A172 (cell line): ENCODE results near the gene RADIL. TPM values are rescaled to one million over a fixed set of nuclear protein-coding genes. Genes with fewer than 3 reads are reported as not detected.
"Not testable (repeated sequence)": the region's sequence is repeated elsewhere in the genome, so short reads cannot be mapped to it uniquely, and the experiment has no call there.

Experiments
- DNase-seq: peaks from one replicate; pipeline ENCODE4 v3.0.0-alpha.2; 2015; ENCODE audit warnings: low spot score
- total RNA-seq: library from RNA; depleted of rRNA; stranded (reverse); fragments of >200 nt; shearing (Covaris generic); gene quantifications from 2 replicates; pipeline ENCODE4 v1.2.3, GENCODE V29; 2014

Gene RADIL
- total RNA-seq, 1 experiment from 2014 or later: 5.1 TPM

- DNase-seq: no peak
These were observed 75.0 kb downstream of the RADIL start for GRCh38 chr7:4808565-4808964.

- DNase-seq: no peak
These were observed 75.5 kb downstream of the RADIL start for GRCh38 chr7:4808026-4808425.

GRCh38 chr7:4807598-4808016, 75.9 kb downstream of the RADIL start:
- no peak for DNase-seq

GRCh38 chr7:4806983-4807597, 76.4 kb downstream of the RADIL start:
- no peak for DNase-seq

GRCh38 chr7:4805984-4806300, 77.6 kb downstream of the RADIL start:
- no peak for DNase-seq

GRCh38 chr7:4805110-4805983, 78.2 kb downstream of the RADIL start:
- no peak for DNase-seq

GRCh38 chr7:4803397-4804241, 79.9 kb downstream of the RADIL start:
- DNase-seq: no peak

- not testable (repeated sequence) for DNase-seq
These were observed 80.9 kb downstream of the RADIL start for GRCh38 chr7:4802577-4802976.

- no peak for DNase-seq
These were observed 81.7 kb downstream of the RADIL start for GRCh38 chr7:4801839-4802231.

GRCh38 chr7:4800926-4801838, 82.3 kb downstream of the RADIL start:
- DNase-seq: no peak

GRCh38 chr7:4800487-4800886, 83.0 kb downstream of the RADIL start:
- no peak for DNase-seq

- DNase-seq: no peak
These were observed 83.8 kb downstream of the RADIL start for GRCh38 chr7:4799508-4800268.

GRCh38 chr7:4798706-4799235, 84.7 kb downstream of the RADIL start:
- no peak for DNase-seq

GRCh38 chr7:4797858-4798705, 85.4 kb downstream of the RADIL start:
- DNase-seq: no peak

GRCh38 chr7:4796453-4796852, 87.1 kb downstream of the RADIL start:
- DNase-seq: no peak

GRCh38 chr7:4794591-4795350, 88.7 kb downstream of the RADIL start:
- DNase-seq: no peak

GRCh38 chr7:4794171-4794570, 89.3 kb downstream of the RADIL start:
- not testable (repeated sequence) for DNase-seq

- not testable (repeated sequence) for DNase-seq
These were observed 90.0 kb downstream of the RADIL start for GRCh38 chr7:4793385-4793993.
